Kidney (tissue), 14 donors: Measurements from ENCODE around the gene KRT73. TPM values are rescaled to one million over a fixed set of nuclear protein-coding genes. Genes with fewer than 3 reads are reported as not detected.

Experiments used
- DNase-seq, 5 donors: peaks; one replicate each; pipeline ENCODE4 v3.0.0-alpha.2; 2013 to 2020
- FAIRE-seq: peaks from 2 replicates; lab custom pipeline; 2012; peaks lifted over from hg19 to GRCh38; lab: Jason Lieb, UNC
- H3K27ac ChIP-seq, 2 donors: one replicate each; pipeline ENCODE4 v1.7.0; 2013; ENCODE audit warnings: low read depth in 2 of 2, low read length in 2 of 2, inconsistent platforms in 1 of 2
- H3K27me3 ChIP-seq: one replicate; pipeline ENCODE4 v1.7.1; 2013; ENCODE audit warnings: low read length, inconsistent platforms; ENCODE audit not compliant: control insufficient read depth, insufficient read depth
- H3K36me3 ChIP-seq, 3 donors: one replicate each; pipeline versions ENCODE4 v1.7.0 to v1.7.1; 2013; ENCODE audit warnings: low read length in 3 of 3, control low read depth in 1 of 3, inconsistent platforms in 1 of 3; ENCODE audit not compliant: insufficient read depth in 3 of 3, control insufficient read depth in 2 of 3
- H3K4me1 ChIP-seq, 3 donors: one replicate each; pipeline versions ENCODE4 v1.7.0 to v1.7.1; 2013; ENCODE audit warnings: low read length in 3 of 3, inconsistent platforms in 1 of 3, low read depth in 1 of 3; ENCODE audit not compliant: control insufficient read depth in 2 of 3, insufficient read depth in 2 of 3
- H3K4me3 ChIP-seq, 3 donors: one replicate each; pipeline versions ENCODE4 v1.7.0 to v1.8.1; 2013; ENCODE audit warnings: low read length in 3 of 3, control low read depth in 1 of 3, inconsistent platforms in 1 of 3
- H3K9ac ChIP-seq, 3 donors: one replicate each; pipeline versions ENCODE4 v1.7.0 to v1.7.1; 2013; ENCODE audit warnings: low read length in 3 of 3, control low read depth in 1 of 3, inconsistent platforms in 1 of 3
- H3K9me3 ChIP-seq, 3 donors: one replicate each; pipeline versions ENCODE4 v1.7.0 to v1.7.1; 2013; ENCODE audit warnings: low read length in 3 of 3, control low read depth in 1 of 3, inconsistent platforms in 1 of 3; ENCODE audit not compliant: control insufficient read depth in 2 of 3, insufficient read depth in 1 of 3
- CTCF ChIP-seq: IDR thresholded peaks from 3 replicates; pipeline ENCODE4 v1.5.1; 2012; ENCODE audit warnings: mild to moderate bottlenecking, moderate library complexity, borderline replicate concordance; ENCODE audit not compliant: insufficient read depth; ENCODE audit errors: extremely low read depth
- intact Hi-C: fragments of 100-400 bp; cut with DNase I; formaldehyde crosslinking; loops from one replicate; pipeline ENCODE4 v1.11.1; 2022
- polyA plus RNA-seq: library from polyadenylated mRNA; stranded (reverse); fragments of 350-450 nt; fragmentation: Illumina TruSeq; extraction: RNeasy Lipid Tissue Mini Kit (QIAGEN cat#74804); gene quantifications from one replicate; pipeline ENCODE4 v1.2.3, GENCODE V29; 2014; ENCODE audit warnings: low read depth, low replicate concordance; ENCODE audit not compliant: insufficient read depth
- total RNA-seq: library from RNA; stranded (reverse); fragmentation: NEBNext Ultra II Directional; extraction: Animal tissue kit (Norgen Biotek cat#: 25700); gene quantifications from one replicate; pipeline ENCODE4 v1.2.1, GENCODE V29; 2021
- donor health status: control.
- donor health status: control.
- donor health status: control.
- donor health status: control.
- donor health status: control.
- donor health status: DM: yes; HTN: yes; CAD: no.
- donor health status: Normal renal cell carcinoma (clear cell type).

Gene KRT73
- total and polyA plus RNA-seq, 2 donors from 2014 or later: not detected

- H3K27me3 ChIP-seq: no peaks in the 10 kb centered on the region
- no peaks in the 10 kb centered on the region for H3K9me3 ChIP-seq
- H3K9ac ChIP-seq: no peak overlapping the region
- no peak for FAIRE-seq
- no peak overlapping the region for H3K4me3 ChIP-seq
- no peak for TF ChIP-seq CTCF
- H3K36me3 ChIP-seq: no peaks in the 10 kb centered on the region
- no peak for DNase-seq
- intact Hi-C loops: no loop called here
- no peaks in the 10 kb centered on the region for H3K4me1 ChIP-seq
- no peak overlapping the region for H3K27ac ChIP-seq
Observed at GRCh38 chr12:52564582-52564981, 53.8 kb downstream of the KRT73 start.

- H3K9ac ChIP-seq: no peak overlapping the region
- intact Hi-C loops: no loop called here
- H3K27ac ChIP-seq: no peak overlapping the region
- H3K4me1 ChIP-seq: no peaks in the 10 kb centered on the region
- DNase-seq (no peak), FAIRE-seq (no peak)
- no peaks in the 10 kb centered on the region for H3K9me3 ChIP-seq
- no peak overlapping the region for H3K4me3 ChIP-seq
- no peak for TF ChIP-seq CTCF
- no peaks in the 10 kb centered on the region for H3K27me3 ChIP-seq
- no peaks in the 10 kb centered on the region for H3K36me3 ChIP-seq
Observed at GRCh38 chr12:52561880-52562449, 56.4 kb downstream of the KRT73 start.

- no peaks in the 10 kb centered on the region for H3K36me3 ChIP-seq
- intact Hi-C loops: no loop called here
- H3K27ac ChIP-seq: no peak overlapping the region
- H3K9ac ChIP-seq: no peak overlapping the region
- no peaks in the 10 kb centered on the region for H3K4me1 ChIP-seq
- H3K4me3 ChIP-seq: no peak overlapping the region
- H3K9me3 ChIP-seq: no peaks in the 10 kb centered on the region
- H3K27me3 ChIP-seq: no peaks in the 10 kb centered on the region
- no peak for TF ChIP-seq CTCF
- DNase-seq: no peak
- FAIRE-seq: no peak
Observed at GRCh38 chr12:52559979-52560378, 58.4 kb downstream of the KRT73 start.
